ENCODE data around the gene ANO9. TPM values are rescaled to one million over a fixed set of nuclear protein-coding genes. Genes with fewer than 3 reads are reported as not detected.
"Not testable (repeated sequence)": the region's sequence is repeated elsewhere in the genome, so short reads cannot be mapped to it uniquely, and the experiment has no call there.

ANO9 gene
- total and polyA plus RNA-seq, 2 donors (not counting 1 experiment from before 2014, with no cell fraction given), result not detected

DNA sequence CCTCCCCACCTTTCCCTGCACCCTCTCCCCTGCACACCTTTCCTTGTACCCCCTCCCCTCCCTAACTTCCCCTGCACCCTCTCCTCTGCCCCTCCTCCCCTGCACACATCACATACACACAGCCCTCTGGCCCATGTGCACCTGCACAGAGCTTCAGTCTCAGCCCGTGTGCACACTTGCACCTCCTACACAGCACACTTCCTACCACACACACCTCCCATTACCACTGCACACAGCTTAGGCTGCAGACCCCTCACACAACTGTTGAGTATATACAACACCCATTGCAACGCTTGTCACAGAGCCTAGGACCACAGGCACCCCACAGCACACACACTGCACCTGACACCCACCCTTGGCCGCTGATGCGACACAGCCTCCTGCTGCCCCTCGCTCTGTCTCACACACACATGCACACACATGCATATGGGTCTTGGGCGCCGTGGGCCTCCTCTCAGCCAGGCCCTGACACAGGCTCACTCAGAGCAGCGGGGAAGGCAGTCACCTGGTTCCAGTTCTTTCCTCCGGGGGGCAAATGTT lies 27.4 kb downstream of the ANO9 start:
- H3K4me2 ChIP-seq (ENCODE audit: extremely low read depth, insufficient read depth, low read length), result no peak overlapping the region
- H3K4me1 ChIP-seq (ENCODE audit: control insufficient read depth, extremely low read depth, insufficient read depth, low read length), result peaks cover 6% of the 10 kb centered on the region
- TF ChIP-seq CTCF (conservative IDR thresholded peaks at IDR 0.05 in 1 of 2, IDR thresholded peaks at IDR 0.05 in 1 of 2; ENCODE audit: low read depth in 1 of 2, low read length in 2 of 2) (no peak), EZH2 (IDR thresholded peaks at IDR 0.05; ENCODE audit: low read length, missing control alignments) (no peak)
- DNase-seq (ENCODE audit: low read depth in 2 of 2), result no peak
- H3K4me3 ChIP-seq (replicated peaks in 1 of 4; ENCODE audit: control extremely low read depth in 1 of 4, insufficient read depth in 1 of 4, low read depth in 3 of 4, low read length in 4 of 4), result peak overlapping the region in 1 of 4 experiments; percentile 17
- no peaks in the 10 kb centered on the region for H4K20me1 ChIP-seq (ENCODE audit: control insufficient read depth, extremely low read depth, insufficient read depth, low read length)
- no peaks in the 10 kb centered on the region for H3K9me3 ChIP-seq (ENCODE audit: control insufficient read depth, insufficient read depth, low read depth, low read length)
- no peaks in the 10 kb centered on the region for H3K79me2 ChIP-seq (ENCODE audit: control insufficient read depth, insufficient read depth, low read length)
- H3K9ac ChIP-seq (ENCODE audit: insufficient read depth, low read length), result peak overlapping the region; percentile 16
- H3K27ac ChIP-seq (ENCODE audit: insufficient read depth, low read length), result no peak overlapping the region
- H3K36me3 ChIP-seq (ENCODE audit: control insufficient read depth, insufficient read depth, low read length), result no peaks in the 10 kb centered on the region
- H2AFZ ChIP-seq (ENCODE audit: low read length), result no peak overlapping the region
- H3K27me3 ChIP-seq (ENCODE audit: control insufficient read depth, insufficient read depth, low read length), result peaks cover 3% of the 10 kb centered on the region

- Histone ChIP-seq H3K27ac (ENCODE audit: insufficient read depth, low read length) (no peak overlapping the region), H4K20me1 (ENCODE audit: control insufficient read depth, extremely low read depth, insufficient read depth, low read length) (no peaks in the 10 kb centered on the region), H3K4me2 (ENCODE audit: extremely low read depth, insufficient read depth, low read length) (no peak overlapping the region), H3K9ac (ENCODE audit: insufficient read depth, low read length) (no peak overlapping the region), H3K36me3 (ENCODE audit: control insufficient read depth, insufficient read depth, low read length) (no peaks in the 10 kb centered on the region), H3K4me3 (replicated peaks in 1 of 4; ENCODE audit: control extremely low read depth in 1 of 4, insufficient read depth in 1 of 4, low read depth in 3 of 4, low read length in 4 of 4) (no peak overlapping the region), H3K27me3 (ENCODE audit: control insufficient read depth, insufficient read depth, low read length) (peaks cover 2% of the 10 kb centered on the region), H2AFZ (ENCODE audit: low read length) (no peak overlapping the region), H3K79me2 (ENCODE audit: control insufficient read depth, insufficient read depth, low read length) (no peaks in the 10 kb centered on the region), H3K4me1 (ENCODE audit: control insufficient read depth, extremely low read depth, insufficient read depth, low read length) (peaks cover 6% of the 10 kb centered on the region), H3K9me3 (ENCODE audit: control insufficient read depth, insufficient read depth, low read depth, low read length) (no peaks in the 10 kb centered on the region)
- TF ChIP-seq EZH2 (IDR thresholded peaks at IDR 0.05; ENCODE audit: low read length, missing control alignments) (no peak), CTCF (conservative IDR thresholded peaks at IDR 0.05 in 1 of 2, IDR thresholded peaks at IDR 0.05 in 1 of 2; ENCODE audit: low read depth in 1 of 2, low read length in 2 of 2) (no peak)
- no peak for DNase-seq (ENCODE audit: low read depth in 2 of 2)
Observed at GRCh38 chr11:413120-414081, 28.4 kb downstream of the ANO9 start.

DNA sequence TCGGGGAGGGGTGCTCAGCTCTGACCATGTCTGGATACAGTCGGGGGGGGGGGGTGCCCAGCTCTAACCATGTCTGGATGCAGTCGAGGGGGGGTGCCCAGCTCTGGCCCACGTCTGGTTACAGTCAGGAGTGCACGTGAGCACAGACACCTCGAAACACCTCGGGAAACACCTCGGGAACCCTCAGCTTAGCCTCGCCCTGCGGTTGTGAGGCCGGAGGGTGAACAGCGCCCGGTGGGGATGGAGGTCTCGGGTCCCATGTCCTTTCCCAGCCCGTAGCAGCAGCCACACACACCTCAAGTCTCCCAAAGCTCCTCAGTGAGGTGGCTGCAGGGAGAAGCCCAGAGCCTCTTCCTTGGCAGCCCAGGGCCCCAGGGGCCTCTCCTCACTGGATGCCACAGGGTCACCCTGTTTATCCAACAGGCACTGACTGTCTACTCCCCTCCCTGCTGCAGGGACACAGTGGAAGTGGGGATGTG lies 29.1 kb downstream of the ANO9 start:
- no peaks in the 10 kb centered on the region for H3K79me2 ChIP-seq (ENCODE audit: control insufficient read depth, insufficient read depth, low read length)
- no peaks in the 10 kb centered on the region for H3K36me3 ChIP-seq (ENCODE audit: control insufficient read depth, insufficient read depth, low read length)
- no peaks in the 10 kb centered on the region for H4K20me1 ChIP-seq (ENCODE audit: control insufficient read depth, extremely low read depth, insufficient read depth, low read length)
- TF ChIP-seq EZH2 (IDR thresholded peaks at IDR 0.05; ENCODE audit: low read length, missing control alignments) (no peak), CTCF (conservative IDR thresholded peaks at IDR 0.05 in 1 of 2, IDR thresholded peaks at IDR 0.05 in 1 of 2; ENCODE audit: low read depth in 1 of 2, low read length in 2 of 2) (no peak)
- no peak for DNase-seq (ENCODE audit: low read depth in 2 of 2)
- H3K27ac ChIP-seq (ENCODE audit: insufficient read depth, low read length), result no peak overlapping the region
- H3K4me3 ChIP-seq (replicated peaks in 1 of 4; ENCODE audit: control extremely low read depth in 1 of 4, insufficient read depth in 1 of 4, low read depth in 3 of 4, low read length in 4 of 4), result no peak overlapping the region
- H3K4me1 ChIP-seq (ENCODE audit: control insufficient read depth, extremely low read depth, insufficient read depth, low read length), result peaks cover 6% of the 10 kb centered on the region
- no peak overlapping the region for H3K9ac ChIP-seq (ENCODE audit: insufficient read depth, low read length)
- H3K4me2 ChIP-seq (ENCODE audit: extremely low read depth, insufficient read depth, low read length), result no peak overlapping the region
- H3K9me3 ChIP-seq (ENCODE audit: control insufficient read depth, insufficient read depth, low read depth, low read length), result no peaks in the 10 kb centered on the region
- no peak overlapping the region for H2AFZ ChIP-seq (ENCODE audit: low read length)
- no peaks in the 10 kb centered on the region for H3K27me3 ChIP-seq (ENCODE audit: control insufficient read depth, insufficient read depth, low read length)

GRCh38 chr11:411520-411919 lies 30.3 kb downstream of the ANO9 start:
- H3K27ac ChIP-seq (ENCODE audit: insufficient read depth, low read length), result not testable (repeated sequence)

More at GRCh38 chr11:411520-411919, 30.3 kb downstream of the ANO9 start:
- H3K79me2 ChIP-seq (ENCODE audit: control insufficient read depth, insufficient read depth, low read length); H3K9me3 ChIP-seq (ENCODE audit: control insufficient read depth, insufficient read depth, low read depth, low read length); H3K27me3 ChIP-seq (ENCODE audit: control insufficient read depth, insufficient read depth, low read length); H3K36me3 ChIP-seq (ENCODE audit: control insufficient read depth, insufficient read depth, low read length); H4K20me1 ChIP-seq (ENCODE audit: control insufficient read depth, extremely low read depth, insufficient read depth, low read length); H3K9ac ChIP-seq (ENCODE audit: insufficient read depth, low read length); DNase-seq (ENCODE audit: low read depth in 2 of 2); H3K4me1 ChIP-seq (ENCODE audit: control insufficient read depth, extremely low read depth, insufficient read depth, low read length); H3K4me2 ChIP-seq (ENCODE audit: extremely low read depth, insufficient read depth, low read length); H2AFZ ChIP-seq (ENCODE audit: low read length); H3K4me3 ChIP-seq (replicated peaks in 1 of 4; ENCODE audit: control extremely low read depth in 1 of 4, insufficient read depth in 1 of 4, low read depth in 3 of 4, low read length in 4 of 4): not testable (repeated sequence)

Measured in fibroblast of lung (primary cell).